Bronchial epithelial cell (primary cell): ENCODE results near the gene OS9. TPM values are rescaled to one million over a fixed set of nuclear protein-coding genes. Genes with fewer than 3 reads are reported as not detected.

Source experiments
- DNase-seq: peaks from one replicate; pipeline ENCODE4 v3.0.0-alpha.2; 2010; ENCODE audit warnings: low read depth
- FAIRE-seq: peaks from 2 replicates; lab custom pipeline; 2011; peaks lifted over from hg19 to GRCh38; lab: Jason Lieb, UNC
- H3K27me3 ChIP-seq: 2 replicates; pipeline ENCODE4 v1.5.1; 2011; ENCODE audit warnings: low read length; ENCODE audit not compliant: control insufficient read depth, insufficient read depth
- H3K36me3 ChIP-seq: 2 replicates; pipeline ENCODE4 v1.5.1; 2011; ENCODE audit warnings: low read length; ENCODE audit not compliant: control insufficient read depth, insufficient read depth
- H3K4me3 ChIP-seq: 2 replicates; pipeline ENCODE4 v1.5.1; 2011; ENCODE audit warnings: mild to moderate bottlenecking, low read depth, low read length, control low read depth
- CTCF ChIP-seq: IDR thresholded peaks from 2 replicates; pipeline ENCODE4 v1.5.1; 2011; ENCODE audit warnings: mild to moderate bottlenecking, moderate library complexity, low read length, control low read depth, inconsistent platforms; ENCODE audit not compliant: insufficient read depth, severe bottlenecking
- total RNA-seq: library from RNA; depleted of rRNA; stranded (reverse); fragments of >200 nt; gene quantifications from 2 replicates; pipeline ENCODE4 v1.2.1, GENCODE V29; 2014

Gene OS9
- total RNA-seq, 1 donor from 2014 or later: 405 TPM

- H3K36me3 ChIP-seq: no peaks in the 10 kb centered on the region
- peaks cover 44% of the 10 kb centered on the region for H3K27me3 ChIP-seq
- no peak for FAIRE-seq
- DNase-seq: no peak
- no peak overlapping the region for H3K4me3 ChIP-seq
- peak; percentile 40 for TF ChIP-seq CTCF
Observed at GRCh38 chr12:57737467-57738460, 43.8 kb downstream of the OS9 start.

DNA sequence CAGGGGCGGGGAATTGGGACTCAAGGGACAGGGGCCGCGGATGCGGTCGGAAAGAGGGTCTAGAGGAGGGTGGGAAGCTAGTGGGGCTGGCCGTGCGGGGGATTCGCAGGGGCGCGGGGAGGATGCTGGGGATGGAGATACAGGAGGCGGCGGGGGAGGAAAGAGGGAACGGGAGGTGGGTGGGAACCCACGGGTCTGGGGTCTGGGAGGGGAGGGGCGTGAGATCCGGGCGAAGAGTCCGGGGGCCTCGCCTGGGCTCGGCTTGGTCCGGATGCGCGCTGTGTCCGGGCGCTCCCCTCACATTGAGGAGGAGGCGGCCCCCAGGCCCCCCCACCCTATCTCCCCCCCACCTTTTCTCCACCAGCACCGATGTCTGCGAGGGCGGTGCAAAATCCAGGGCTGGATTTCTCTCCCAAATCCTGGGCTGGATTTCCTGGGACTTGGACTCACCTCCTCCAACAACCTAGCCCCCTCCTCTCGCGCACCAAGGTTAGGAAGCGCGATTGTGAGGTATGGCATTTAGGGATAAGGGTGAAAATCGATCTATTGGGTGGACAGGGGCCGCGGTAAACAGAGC, 44.8 kb downstream of the OS9 start, which contains the start of gene AGAP2:
TSS of gene AGAP2 (minus strand) at position 82 of the 577 bp plus-strand sequence. CDS start 496 bp downstream, outside the sequence.
- FAIRE-seq (no peak), DNase-seq (no peak)
- H3K36me3 ChIP-seq: no peaks in the 10 kb centered on the region

GRCh38 chr12:57739387-57739786, 45.5 kb downstream of the OS9 start:
- H3K36me3 ChIP-seq: no peaks in the 10 kb centered on the region
- H3K4me3 ChIP-seq: no peak overlapping the region
- no peak for TF ChIP-seq CTCF
- H3K27me3 ChIP-seq: peaks cover 41% of the 10 kb centered on the region
- DNase-seq: no peak
- FAIRE-seq: no peak

More for the DNA sequence above, 44.8 kb downstream of the OS9 start, which contains the start of gene AGAP2:
- peaks cover 42% of the 10 kb centered on the region for H3K27me3 ChIP-seq
- TF ChIP-seq CTCF: no peak
- no peak within 1 kb of the TSS for H3K4me3 ChIP-seq

GRCh38 chr12:57739914-57740538, 46.1 kb downstream of the OS9 start:
- FAIRE-seq (no peak), DNase-seq (no peak)
- H3K36me3 ChIP-seq: no peaks in the 10 kb centered on the region
- H3K27me3 ChIP-seq: peaks cover 39% of the 10 kb centered on the region
- H3K4me3 ChIP-seq: no peak overlapping the region
- TF ChIP-seq CTCF: no peak

- TF ChIP-seq CTCF: no peak
- DNase-seq (no peak), FAIRE-seq (no peak)
- peaks cover 32% of the 10 kb centered on the region for H3K27me3 ChIP-seq
- H3K36me3 ChIP-seq: no peaks in the 10 kb centered on the region
- no peak overlapping the region for H3K4me3 ChIP-seq
Observed at GRCh38 chr12:57740656-57741412, 46.9 kb downstream of the OS9 start.
